ENCODE measurements around the gene GALNT16. TPM values are rescaled to one million over a fixed set of nuclear protein-coding genes. Genes with fewer than 3 reads are reported as not detected.

GALNT16 gene
- total and polyA plus RNA-seq, 2 donors (not counting 1 experiment from before 2014, with no cell fraction given) = 0.09 to 3.4 TPM

DNA sequence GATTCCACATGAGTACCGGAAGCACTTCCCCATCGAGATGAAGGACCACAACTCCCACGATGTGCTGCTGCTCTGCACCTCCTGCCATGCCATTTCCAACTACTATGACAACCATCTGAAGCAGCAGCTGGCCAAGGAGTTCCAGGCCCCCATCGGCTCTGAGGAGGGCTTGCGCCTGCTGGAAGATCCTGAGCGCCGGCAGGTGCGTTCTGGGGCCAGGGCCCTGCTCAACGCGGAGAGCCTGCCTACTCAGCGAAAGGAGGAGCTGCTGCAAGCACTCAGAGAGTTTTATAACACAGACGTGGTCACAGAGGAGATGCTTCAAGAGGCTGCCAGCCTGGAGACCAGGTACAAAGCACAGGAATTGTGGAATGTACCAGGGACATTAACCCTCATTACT is 22.4 kb upstream of the GALNT16 start:
- TF ChIP-seq, protein P1, sequence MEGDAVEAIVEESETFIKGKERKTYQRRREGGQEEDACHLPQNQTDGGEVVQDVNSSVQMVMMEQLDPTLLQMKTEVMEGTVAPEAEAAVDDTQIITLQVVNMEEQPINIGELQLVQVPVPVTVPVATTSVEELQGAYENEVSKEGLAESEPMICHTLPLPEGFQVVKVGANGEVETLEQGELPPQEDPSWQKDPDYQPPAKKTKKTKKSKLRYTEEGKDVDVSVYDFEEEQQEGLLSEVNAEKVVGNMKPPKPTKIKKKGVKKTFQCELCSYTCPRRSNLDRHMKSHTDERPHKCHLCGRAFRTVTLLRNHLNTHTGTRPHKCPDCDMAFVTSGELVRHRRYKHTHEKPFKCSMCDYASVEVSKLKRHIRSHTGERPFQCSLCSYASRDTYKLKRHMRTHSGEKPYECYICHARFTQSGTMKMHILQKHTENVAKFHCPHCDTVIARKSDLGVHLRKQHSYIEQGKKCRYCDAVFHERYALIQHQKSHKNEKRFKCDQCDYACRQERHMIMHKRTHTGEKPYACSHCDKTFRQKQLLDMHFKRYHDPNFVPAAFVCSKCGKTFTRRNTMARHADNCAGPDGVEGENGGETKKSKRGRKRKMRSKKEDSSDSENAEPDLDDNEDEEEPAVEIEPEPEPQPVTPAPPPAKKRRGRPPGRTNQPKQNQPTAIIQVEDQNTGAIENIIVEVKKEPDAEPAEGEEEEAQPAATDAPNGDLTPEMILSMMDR (IDR thresholded peaks at IDR 0.05) = no peak
- no peak for TF ChIP-seq EZH2 (IDR thresholded peaks at IDR 0.05; ENCODE audit: borderline replicate concordance, insufficient read depth, low read depth, low read length, poor library complexity, severe bottlenecking)
- no peak for ATAC-seq (ENCODE audit: low read depth)
- ChIA-PET POLR2A (no interaction called here), CTCF (no interaction called here)
- Mint-ChIP-seq H3K4me3 (no peak overlapping the region), H3K27me3 (no peaks in the 10 kb centered on the region), H3K9me3 (ENCODE audit: insufficient read depth) (no peaks in the 10 kb centered on the region), H3K4me1 (no peaks in the 10 kb centered on the region), H3K27ac (no peak overlapping the region)
- Histone ChIP-seq H3K27ac (ENCODE audit: low read length in 2 of 2) (no peak overlapping the region), H3K9me3 (ENCODE audit: control extremely low read depth in 1 of 3, control insufficient read depth in 2 of 3, insufficient read depth in 1 of 3, low read length in 2 of 3) (no peaks in the 10 kb centered on the region), H3K9ac (ENCODE audit: low read length) (no peak overlapping the region), H3K79me2 (ENCODE audit: control insufficient read depth, insufficient read depth, low read length) (no peaks in the 10 kb centered on the region), H3K4me2 (replicated peaks; ENCODE audit: low read depth, low read length, poor library complexity, severe bottlenecking) (no peak overlapping the region), H3K36me3 (replicated peaks in 1 of 2; ENCODE audit: control extremely low read depth in 1 of 2, control insufficient read depth in 1 of 2, extremely low read depth in 1 of 2, insufficient read depth in 2 of 2, low read length in 1 of 2) (peaks cover 0 to 30% of the 10 kb centered on the region in 2 experiments), H2AFZ (ENCODE audit: insufficient read depth, low read depth, low read length, poor library complexity, severe bottlenecking) (no peak overlapping the region), H3K4me1 (ENCODE audit: control insufficient read depth in 2 of 2, insufficient read depth in 2 of 2, low read length in 2 of 2) (no peaks in the 10 kb centered on the region), H3K4me3 (ENCODE audit: control extremely low read depth in 1 of 5, extremely low read depth in 1 of 5, insufficient read depth in 1 of 5, low read depth in 2 of 5, low read length in 4 of 5) (no peak overlapping the region), H3K27me3 (replicated peaks in 1 of 4; ENCODE audit: control extremely low read depth in 1 of 4, control insufficient read depth in 3 of 4, insufficient read depth in 4 of 4, low read length in 3 of 4) (no peaks in the 10 kb centered on the region), H4K20me1 (ENCODE audit: control insufficient read depth, insufficient read depth, low read length, poor library complexity, severe bottlenecking) (no peaks in the 10 kb centered on the region)
- no peak for DNase-seq
- intact Hi-C loops (cut with micrococcal nuclease) = no loop called here
- 95% methylated on average over 12 of the region's 12 CpGs for WGBS (ENCODE audit: insufficient coverage)

DNA sequence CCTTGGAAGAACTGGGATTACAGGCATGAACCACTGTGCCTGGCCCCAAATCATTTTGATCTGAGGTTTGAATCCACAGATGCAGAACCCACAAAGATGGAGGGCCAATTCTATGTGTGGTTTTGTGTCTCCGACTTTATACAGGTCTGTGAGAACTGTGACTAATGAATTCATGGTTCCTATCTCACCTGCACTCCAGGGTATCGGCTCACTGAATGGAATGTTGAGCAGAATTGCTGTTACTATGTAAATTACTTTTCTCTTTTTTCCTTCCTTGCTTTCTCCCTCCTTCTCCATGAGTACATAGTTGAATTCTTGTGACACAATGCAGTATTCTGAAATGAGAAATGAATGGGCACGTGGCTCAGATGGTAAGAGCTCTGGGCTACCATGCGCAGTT is 21.1 kb upstream of the GALNT16 start:
- no peaks in the 10 kb centered on the region for H3K27me3 ChIP-seq (replicated peaks in 1 of 4; ENCODE audit: control extremely low read depth in 1 of 4, control insufficient read depth in 3 of 4, insufficient read depth in 4 of 4, low read length in 3 of 4)
- no peaks in the 10 kb centered on the region for H3K79me2 ChIP-seq (ENCODE audit: control insufficient read depth, insufficient read depth, low read length)
- intact Hi-C loops (cut with micrococcal nuclease) = no loop called here
- no peak overlapping the region for H3K27ac Mint-ChIP-seq
- H3K9me3 ChIP-seq (ENCODE audit: control extremely low read depth in 1 of 3, control insufficient read depth in 2 of 3, insufficient read depth in 1 of 3, low read length in 2 of 3) = no peaks in the 10 kb centered on the region
- H3K4me1 ChIP-seq (ENCODE audit: control insufficient read depth in 2 of 2, insufficient read depth in 2 of 2, low read length in 2 of 2) = no peaks in the 10 kb centered on the region
- WGBS (ENCODE audit: insufficient coverage) = no CpG with 5 or more reads among the region's 4 CpGs
- ChIA-PET POLR2A (no interaction called here), CTCF (interaction anchor here (0.9 to 5.2 kb wide), 4 partner anchors 9 to 334 kb away, joined by 3 to 110 read pairs (median 52); partner anchors contain the start of gene CCDC177)
- ATAC-seq (ENCODE audit: low read depth) (no peak), DNase-seq (no peak)
- TF ChIP-seq, protein P1 (IDR thresholded peaks at IDR 0.05) = no peak
- no peak for TF ChIP-seq EZH2 (IDR thresholded peaks at IDR 0.05; ENCODE audit: borderline replicate concordance, insufficient read depth, low read depth, low read length, poor library complexity, severe bottlenecking)
- no peak overlapping the region for H2AFZ ChIP-seq (ENCODE audit: insufficient read depth, low read depth, low read length, poor library complexity, severe bottlenecking)
- H3K9ac ChIP-seq (ENCODE audit: low read length) = no peak overlapping the region
- peaks cover 3% of the 10 kb centered on the region for H3K4me1 Mint-ChIP-seq
- H3K27me3 Mint-ChIP-seq = no peaks in the 10 kb centered on the region
- H3K36me3 ChIP-seq (replicated peaks in 1 of 2; ENCODE audit: control extremely low read depth in 1 of 2, control insufficient read depth in 1 of 2, extremely low read depth in 1 of 2, insufficient read depth in 2 of 2, low read length in 1 of 2) = peaks cover 0 to 30% of the 10 kb centered on the region in 2 experiments
- H3K4me3 Mint-ChIP-seq = no peak overlapping the region
- no peak overlapping the region for H3K4me2 ChIP-seq (replicated peaks; ENCODE audit: low read depth, low read length, poor library complexity, severe bottlenecking)
- no peaks in the 10 kb centered on the region for H3K9me3 Mint-ChIP-seq (ENCODE audit: insufficient read depth)
- no peaks in the 10 kb centered on the region for H4K20me1 ChIP-seq (ENCODE audit: control insufficient read depth, insufficient read depth, low read length, poor library complexity, severe bottlenecking)
- H3K4me3 ChIP-seq (ENCODE audit: control extremely low read depth in 1 of 5, extremely low read depth in 1 of 5, insufficient read depth in 1 of 5, low read depth in 2 of 5, low read length in 4 of 5) = no peak overlapping the region
- H3K27ac ChIP-seq (ENCODE audit: low read length in 2 of 2) = no peak overlapping the region
